ENCODE results near the gene FRY. TPM values are rescaled to one million over a fixed set of nuclear protein-coding genes. Genes with fewer than 3 reads are reported as not detected.

The FRY gene
- total RNA-seq, 1 donor from 2014 or later, result 83.6 TPM

DNA sequence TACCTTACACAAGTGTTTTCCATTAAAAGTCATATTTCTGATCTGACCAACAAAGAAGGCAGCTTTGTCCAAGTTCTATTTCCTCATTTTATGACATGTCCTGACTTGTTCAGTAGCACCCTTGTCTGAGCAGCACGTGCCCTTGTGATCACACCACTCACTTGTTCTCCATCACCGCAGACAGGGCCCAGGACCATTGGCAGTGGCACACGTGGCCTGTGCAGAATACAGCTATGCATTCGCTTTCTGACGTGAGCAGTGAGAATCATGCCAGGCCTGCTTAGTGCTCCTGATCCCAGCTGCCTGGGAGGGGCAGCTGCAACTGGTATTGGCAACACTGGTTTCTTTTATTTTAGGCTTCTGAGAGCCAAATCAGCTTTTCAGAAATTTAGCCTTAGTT lies 134.2 kb downstream of the FRY start:
- no peak for DNase-seq
- TF ChIP-seq, protein P1, sequence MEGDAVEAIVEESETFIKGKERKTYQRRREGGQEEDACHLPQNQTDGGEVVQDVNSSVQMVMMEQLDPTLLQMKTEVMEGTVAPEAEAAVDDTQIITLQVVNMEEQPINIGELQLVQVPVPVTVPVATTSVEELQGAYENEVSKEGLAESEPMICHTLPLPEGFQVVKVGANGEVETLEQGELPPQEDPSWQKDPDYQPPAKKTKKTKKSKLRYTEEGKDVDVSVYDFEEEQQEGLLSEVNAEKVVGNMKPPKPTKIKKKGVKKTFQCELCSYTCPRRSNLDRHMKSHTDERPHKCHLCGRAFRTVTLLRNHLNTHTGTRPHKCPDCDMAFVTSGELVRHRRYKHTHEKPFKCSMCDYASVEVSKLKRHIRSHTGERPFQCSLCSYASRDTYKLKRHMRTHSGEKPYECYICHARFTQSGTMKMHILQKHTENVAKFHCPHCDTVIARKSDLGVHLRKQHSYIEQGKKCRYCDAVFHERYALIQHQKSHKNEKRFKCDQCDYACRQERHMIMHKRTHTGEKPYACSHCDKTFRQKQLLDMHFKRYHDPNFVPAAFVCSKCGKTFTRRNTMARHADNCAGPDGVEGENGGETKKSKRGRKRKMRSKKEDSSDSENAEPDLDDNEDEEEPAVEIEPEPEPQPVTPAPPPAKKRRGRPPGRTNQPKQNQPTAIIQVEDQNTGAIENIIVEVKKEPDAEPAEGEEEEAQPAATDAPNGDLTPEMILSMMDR (IDR thresholded peaks at IDR 0.05; ENCODE audit: partially characterized antibody, unreplicated experiment), result no peak
- Mint-ChIP-seq H3K9me3 (ENCODE audit: unreplicated experiment) (no peaks in the 10 kb centered on the region), H3K27me3 (ENCODE audit: unreplicated experiment) (no peaks in the 10 kb centered on the region), H3K4me1 (ENCODE audit: low read depth, unreplicated experiment) (no peaks in the 10 kb centered on the region), H3K36me3 (ENCODE audit: unreplicated experiment) (peaks cover 10% of the 10 kb centered on the region), H3K27ac (ENCODE audit: unreplicated experiment) (no peak overlapping the region), H3K4me3 (ENCODE audit: unreplicated experiment) (no peak overlapping the region)

DNA sequence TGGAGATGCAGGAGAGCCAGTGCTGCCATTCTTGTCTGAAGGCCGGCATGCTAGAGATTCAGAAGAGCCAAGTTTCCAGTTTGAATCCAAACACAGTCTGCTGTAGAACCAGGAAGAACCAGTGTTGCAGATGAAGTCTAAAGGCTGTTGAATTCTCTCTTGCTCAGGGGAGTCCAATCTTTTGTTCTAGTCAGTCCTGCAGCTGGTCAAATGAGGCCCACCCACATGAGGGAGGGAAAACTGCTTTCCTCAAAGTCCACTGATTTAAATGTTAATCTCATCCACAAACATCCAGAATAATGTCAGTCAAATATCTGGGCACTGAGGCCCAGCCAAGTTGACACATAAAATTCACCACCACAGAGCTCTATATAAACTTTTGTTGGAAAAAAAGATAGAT lies 136.6 kb downstream of the FRY start:
- TF ChIP-seq, protein P1 (IDR thresholded peaks at IDR 0.05; ENCODE audit: partially characterized antibody, unreplicated experiment), result no peak
- DNase-seq, result no peak
- Mint-ChIP-seq H3K9me3 (ENCODE audit: unreplicated experiment) (peaks cover 4% of the 10 kb centered on the region), H3K27ac (ENCODE audit: unreplicated experiment) (no peak overlapping the region), H3K4me1 (ENCODE audit: low read depth, unreplicated experiment) (peaks cover 11% of the 10 kb centered on the region), H3K4me3 (ENCODE audit: unreplicated experiment) (no peak overlapping the region), H3K27me3 (ENCODE audit: unreplicated experiment) (peaks cover 4% of the 10 kb centered on the region), H3K36me3 (ENCODE audit: unreplicated experiment) (no peaks in the 10 kb centered on the region)

GRCh38 chr13:32170841-32171240 lies 139.3 kb downstream of the FRY start:
- TF ChIP-seq, protein P1 (IDR thresholded peaks at IDR 0.05; ENCODE audit: partially characterized antibody, unreplicated experiment), result no peak
- Mint-ChIP-seq H3K27me3 (ENCODE audit: unreplicated experiment) (peaks cover 4% of the 10 kb centered on the region), H3K4me3 (ENCODE audit: unreplicated experiment) (no peak overlapping the region), H3K36me3 (ENCODE audit: unreplicated experiment) (no peaks in the 10 kb centered on the region), H3K4me1 (ENCODE audit: low read depth, unreplicated experiment) (peaks cover 11% of the 10 kb centered on the region), H3K9me3 (ENCODE audit: unreplicated experiment) (peaks cover 4% of the 10 kb centered on the region), H3K27ac (ENCODE audit: unreplicated experiment) (no peak overlapping the region)
- no peak for DNase-seq

- H3K4me1 Mint-ChIP-seq (ENCODE audit: low read depth, unreplicated experiment), result peaks cover 11% of the 10 kb centered on the region
- TF ChIP-seq, protein P1 (IDR thresholded peaks at IDR 0.05; ENCODE audit: partially characterized antibody, unreplicated experiment), result no peak
- peaks cover 4% of the 10 kb centered on the region for H3K27me3 Mint-ChIP-seq (ENCODE audit: unreplicated experiment)
- H3K9me3 Mint-ChIP-seq (ENCODE audit: unreplicated experiment), result peaks cover 4% of the 10 kb centered on the region
- no peak overlapping the region for H3K27ac Mint-ChIP-seq (ENCODE audit: unreplicated experiment)
- H3K36me3 Mint-ChIP-seq (ENCODE audit: unreplicated experiment), result no peaks in the 10 kb centered on the region
- no peak overlapping the region for H3K4me3 Mint-ChIP-seq (ENCODE audit: unreplicated experiment)
- no peak for DNase-seq
Observed at GRCh38 chr13:32173881-32174280, 142.3 kb downstream of the FRY start.

DNA sequence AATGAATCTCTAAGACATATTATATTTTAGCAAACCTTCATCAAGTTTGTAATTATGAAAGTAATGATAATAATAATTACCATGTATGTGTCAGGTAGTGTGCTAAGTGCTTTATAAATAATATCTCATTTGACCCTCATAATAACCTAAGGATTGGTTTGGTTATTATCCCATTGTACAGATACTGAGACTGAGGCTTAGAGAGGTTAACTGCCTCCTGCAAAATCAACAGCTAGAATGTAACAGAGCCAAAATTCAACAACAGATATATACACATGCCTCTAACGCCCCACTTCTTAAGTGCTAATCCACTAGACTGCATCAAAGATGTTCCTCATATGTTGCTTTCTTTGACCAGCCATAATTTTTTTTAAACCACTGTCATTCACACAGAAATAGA lies 142.8 kb downstream of the FRY start:
- Mint-ChIP-seq H3K27me3 (ENCODE audit: unreplicated experiment) (peaks cover 4% of the 10 kb centered on the region), H3K36me3 (ENCODE audit: unreplicated experiment) (no peaks in the 10 kb centered on the region), H3K4me1 (ENCODE audit: low read depth, unreplicated experiment) (peaks cover 11% of the 10 kb centered on the region), H3K9me3 (ENCODE audit: unreplicated experiment) (peaks cover 4% of the 10 kb centered on the region), H3K4me3 (ENCODE audit: unreplicated experiment) (no peak overlapping the region), H3K27ac (ENCODE audit: unreplicated experiment) (no peak overlapping the region)
- no peak for DNase-seq
- TF ChIP-seq, protein P1 (IDR thresholded peaks at IDR 0.05; ENCODE audit: partially characterized antibody, unreplicated experiment), result no peak
